GM12874 (cell line): Measurements from ENCODE around the gene LRR1.
A peak's percentile ranks its signal among the peaks of the same experiment; 100 is the strongest.

ENCODE experiments used
- CTCF ChIP-seq: IDR thresholded peaks from 2 replicates; pipeline ENCODE4 v1.5.1; 2011; ENCODE audit warnings: low read depth, mild to moderate bottlenecking, control low read depth, low read length, moderate library complexity; ENCODE audit not compliant: insufficient read depth

LRR1 gene

DNA sequence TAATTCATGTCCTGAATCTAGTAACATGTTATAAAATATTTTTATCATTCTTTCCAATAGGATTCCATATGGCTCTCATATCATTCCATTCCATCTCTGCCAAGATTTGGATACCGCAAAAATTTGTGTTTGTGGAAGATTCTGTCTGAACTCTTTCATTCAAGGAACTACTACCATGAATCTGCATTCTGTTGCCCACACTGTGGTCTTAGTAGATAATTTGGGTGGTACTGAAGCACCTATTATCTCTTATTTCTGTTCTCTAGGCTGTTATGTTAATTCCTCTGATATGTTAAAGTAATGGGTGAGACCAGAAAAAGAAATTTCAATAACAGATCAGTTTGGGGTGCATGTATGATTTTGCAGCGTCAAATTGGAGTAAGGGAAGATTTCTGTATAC lies 15.5 kb downstream of the LRR1 start:
- TF ChIP-seq CTCF: no peak

DNA sequence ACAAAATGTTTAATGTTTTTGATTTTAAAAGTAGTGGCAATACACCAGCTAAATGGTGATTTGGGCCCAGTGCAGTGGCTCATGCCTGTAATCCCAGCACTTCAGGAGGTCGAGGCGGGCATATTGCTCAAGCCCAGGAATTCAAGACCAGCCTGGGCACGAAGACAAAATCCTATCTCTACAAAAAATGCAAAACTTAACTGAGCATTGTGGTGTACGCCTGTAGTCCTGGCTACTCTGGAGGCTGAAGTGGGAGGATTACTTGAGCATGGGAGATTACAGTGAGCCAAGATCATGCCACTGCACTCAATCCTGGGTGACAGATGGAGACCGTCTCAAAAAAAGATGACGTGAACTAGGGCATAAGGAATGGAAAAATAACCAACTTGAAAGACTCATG lies 17.0 kb downstream of the LRR1 start:
- no peak for TF ChIP-seq CTCF

GRCh38 chr14:49617852-49618519 lies 19.2 kb downstream of the LRR1 start:
- no peak for TF ChIP-seq CTCF

- no peak for TF ChIP-seq CTCF
Observed at GRCh38 chr14:49619730-49620129, 21.0 kb downstream of the LRR1 start.

GRCh38 chr14:49620182-49621113 lies 21.7 kb downstream of the LRR1 start, which contains the start of the genes MGAT2 and RPL36AL:
Gene MGAT2, plus strand, starts transcription at chr14:49620799. Its CDS starts 470 bp downstream, at chr14:49621269.
Gene RPL36AL, minus strand, starts transcription at chr14:49620626. Its CDS starts 1,522 bp downstream, at chr14:49619104.
- peak; percentile 17; the same call in 1 of the 2 replicates for TF ChIP-seq CTCF

DNA sequence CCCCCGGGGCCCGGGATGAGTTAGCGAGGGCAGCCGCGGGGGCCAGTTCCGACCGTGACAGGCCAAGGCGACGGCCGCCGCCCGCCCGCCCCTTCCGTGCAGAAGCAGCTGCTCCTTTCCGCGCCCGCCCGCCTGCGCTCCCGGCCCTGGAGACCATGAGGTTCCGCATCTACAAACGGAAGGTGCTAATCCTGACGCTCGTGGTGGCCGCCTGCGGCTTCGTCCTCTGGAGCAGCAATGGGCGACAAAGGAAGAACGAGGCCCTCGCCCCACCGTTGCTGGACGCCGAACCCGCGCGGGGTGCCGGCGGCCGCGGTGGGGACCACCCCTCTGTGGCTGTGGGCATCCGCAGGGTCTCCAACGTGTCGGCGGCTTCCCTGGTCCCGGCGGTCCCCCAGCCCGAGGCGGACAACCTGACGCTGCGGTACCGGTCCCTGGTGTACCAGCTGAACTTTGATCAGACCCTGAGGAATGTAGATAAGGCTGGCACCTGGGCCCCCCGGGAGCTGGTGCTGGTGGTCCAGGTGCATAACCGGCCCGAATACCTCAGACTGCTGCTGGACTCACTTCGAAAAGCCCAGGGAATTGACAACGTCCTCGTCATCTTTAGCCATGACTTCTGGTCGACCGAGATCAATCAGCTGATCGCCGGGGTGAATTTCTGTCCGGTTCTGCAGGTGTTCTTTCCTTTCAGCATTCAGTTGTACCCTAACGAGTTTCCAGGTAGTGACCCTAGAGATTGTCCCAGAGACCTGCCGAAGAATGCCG lies 22.6 kb downstream of the LRR1 start:
- TF ChIP-seq CTCF: no peak
